HepG2 (cell line): ENCODE data around the gene ARID1A. TPM values are rescaled to one million over a fixed set of nuclear protein-coding genes. Genes with fewer than 3 reads are reported as not detected.

Experiments
- AHR ChIP-seq: IDR thresholded peaks from 2 replicates; pipeline ENCODE4 v1.6.1; 2018; ENCODE audit warnings: missing genetic modification reagents, missing compliant biosample characterization
- DMAP1 ChIP-seq: IDR thresholded peaks from 2 replicates; pipeline ENCODE4 v1.6.1; 2016
- DNMT1 ChIP-seq: sonication (generic); formaldehyde crosslinking; IDR thresholded peaks from 2 replicates; pipeline ENCODE4 v1.5.1; 2020; ENCODE audit warnings: mild to moderate bottlenecking, missing genetic modification reagents
- PHF20 ChIP-seq: sonication (generic); formaldehyde crosslinking; IDR thresholded peaks from 2 replicates; pipeline ENCODE4 v1.5.0; 2020; ENCODE audit warnings: mild to moderate bottlenecking, missing genetic modification reagents
- PHF8 ChIP-seq: sonication (generic); formaldehyde crosslinking; IDR thresholded peaks from 2 replicates; pipeline ENCODE4 v1.5.0; 2020; ENCODE audit warnings: missing genetic modification reagents
- PTBP1 ChIP-seq: fragments of 200-400 bp; formaldehyde crosslinking; IDR thresholded peaks from 2 replicates; pipeline ENCODE4 v1.6.1; 2018; ENCODE audit warnings: low read length, low read depth; ENCODE audit not compliant: poor library complexity, severe bottlenecking
- REL ChIP-seq: sonication (generic); formaldehyde crosslinking; conservative IDR thresholded peaks from 2 replicates; pipeline ENCODE4 v1.8.0; 2022; ENCODE audit warnings: mild to moderate bottlenecking, missing genetic modification reagents, moderate library complexity
- SCMH1 ChIP-seq: sonication (generic); formaldehyde crosslinking; IDR thresholded peaks from 2 replicates; pipeline ENCODE4 v1.9.0; 2021; ENCODE audit warnings: missing genetic modification reagents, mild to moderate bottlenecking, borderline replicate concordance
- SMAD1 ChIP-seq: sonication (generic); formaldehyde crosslinking; IDR thresholded peaks from 2 replicates; pipeline ENCODE4 v1.4.0; 2020; ENCODE audit warnings: missing genetic modification reagents, low read depth, mild to moderate bottlenecking, borderline replicate concordance
- SP5 ChIP-seq: IDR thresholded peaks from 2 replicates; pipeline ENCODE4 v1.6.1; 2016; ENCODE audit warnings: low read depth, borderline replicate concordance
- SPEN ChIP-seq: sonication (generic); formaldehyde crosslinking; IDR thresholded peaks from 2 replicates; pipeline ENCODE4 v1.5.1; 2020; ENCODE audit warnings: low read depth, mild to moderate bottlenecking, missing genetic modification reagents
- TGIF2 ChIP-seq: IDR thresholded peaks from 2 replicates; pipeline ENCODE4 v1.6.1; 2016; ENCODE audit warnings: control low read depth, missing compliant biosample characterization
- ZFY ChIP-seq: sonication (generic); formaldehyde crosslinking; IDR thresholded peaks from 2 replicates; pipeline ENCODE4 v1.4.0; 2020; ENCODE audit warnings: missing genetic modification reagents
- ZNF282 ChIP-seq: fragments of 450-650 bp; IDR thresholded peaks from 2 replicates; pipeline ENCODE4 v1.6.1; 2018; ENCODE audit not compliant: partially characterized antibody
- ZNF501 ChIP-seq: sonication (generic); formaldehyde crosslinking; IDR thresholded peaks from 2 replicates; pipeline ENCODE4 v1.5.1; 2020; ENCODE audit warnings: mild to moderate bottlenecking, moderate library complexity, missing genetic modification reagents
- ZNF543 ChIP-seq: sonication (generic); formaldehyde crosslinking; IDR thresholded peaks from 2 replicates; pipeline ENCODE4 v1.4.0; 2020; ENCODE audit warnings: mild to moderate bottlenecking, missing genetic modification reagents
- ZNF644 ChIP-seq: IDR thresholded peaks from 2 replicates; pipeline ENCODE4 v1.6.1; 2016; ENCODE audit warnings: low read depth
- ZNF772 ChIP-seq: sonication (generic); formaldehyde crosslinking; IDR thresholded peaks from 2 replicates; pipeline ENCODE4 v1.5.0; 2020; ENCODE audit warnings: mild to moderate bottlenecking, missing genetic modification reagents
- polyA plus RNA-seq, 8 experiments: library from polyadenylated mRNA; depleted of rRNA in 3 of 8; stranded (reverse) in 7 of 8; unstranded in 1 of 8; fragments of >200 nt; fragmentation: Illumina TruSeq in 4 of 8; extraction: Trizol in 4 of 8; gene quantifications; 2 replicates each; pipeline versions ENCODE4 v1.2.1 to v1.2.3, GENCODE V29; 2011 to 2016; ENCODE audit warnings: low read depth in 4 of 8, missing spikeins in 1 of 8, mixed read lengths in 1 of 8; ENCODE audit not compliant: insufficient read depth in 1 of 8
- total RNA-seq, 5 experiments: library from RNA; depleted of rRNA; stranded (reverse); fragments of >200 nt; fragmentation: Illumina TruSeq; extraction: Trizol; gene quantifications; 2 replicates each; pipeline ENCODE4 v1.2.3, GENCODE V29; 2016; ENCODE audit warnings: low read depth in 1 of 5
- TF ChIP-seq, protein P1 (sequence below): sonication (generic); formaldehyde crosslinking; conservative IDR thresholded peaks from 2 replicates; pipeline ENCODE4 v1.8.0; 2022; ENCODE audit warnings: mild to moderate bottlenecking, moderate library complexity, missing genetic modification reagents
- TF ChIP-seq, protein P2 (sequence below): sonication (generic); formaldehyde crosslinking; IDR thresholded peaks from 2 replicates; pipeline ENCODE4 v1.4.0; 2020; ENCODE audit warnings: mild to moderate bottlenecking, missing genetic modification reagents
- TF ChIP-seq, protein P3 (sequence below): IDR thresholded peaks from 2 replicates; pipeline ENCODE4 v1.6.1; 2018; ENCODE audit warnings: missing genetic modification reagents
- TF ChIP-seq, protein P4 (sequence below): sonication (generic); formaldehyde crosslinking; IDR thresholded peaks from 2 replicates; pipeline ENCODE4 v1.4.0; 2020; ENCODE audit warnings: missing genetic modification reagents
- TF ChIP-seq, protein P5 (sequence below): sonication (generic); formaldehyde crosslinking; IDR thresholded peaks from 2 replicates; pipeline ENCODE4 v1.5.1; 2020; ENCODE audit warnings: mild to moderate bottlenecking, missing genetic modification reagents, moderate library complexity

Gene ARID1A
- total and polyA plus RNA-seq, 2 of the 13 experiments (the other 11 are each of a cell fraction or from before 2014, with no cell fraction given): 11.9 to 15.9 TPM

DNA sequence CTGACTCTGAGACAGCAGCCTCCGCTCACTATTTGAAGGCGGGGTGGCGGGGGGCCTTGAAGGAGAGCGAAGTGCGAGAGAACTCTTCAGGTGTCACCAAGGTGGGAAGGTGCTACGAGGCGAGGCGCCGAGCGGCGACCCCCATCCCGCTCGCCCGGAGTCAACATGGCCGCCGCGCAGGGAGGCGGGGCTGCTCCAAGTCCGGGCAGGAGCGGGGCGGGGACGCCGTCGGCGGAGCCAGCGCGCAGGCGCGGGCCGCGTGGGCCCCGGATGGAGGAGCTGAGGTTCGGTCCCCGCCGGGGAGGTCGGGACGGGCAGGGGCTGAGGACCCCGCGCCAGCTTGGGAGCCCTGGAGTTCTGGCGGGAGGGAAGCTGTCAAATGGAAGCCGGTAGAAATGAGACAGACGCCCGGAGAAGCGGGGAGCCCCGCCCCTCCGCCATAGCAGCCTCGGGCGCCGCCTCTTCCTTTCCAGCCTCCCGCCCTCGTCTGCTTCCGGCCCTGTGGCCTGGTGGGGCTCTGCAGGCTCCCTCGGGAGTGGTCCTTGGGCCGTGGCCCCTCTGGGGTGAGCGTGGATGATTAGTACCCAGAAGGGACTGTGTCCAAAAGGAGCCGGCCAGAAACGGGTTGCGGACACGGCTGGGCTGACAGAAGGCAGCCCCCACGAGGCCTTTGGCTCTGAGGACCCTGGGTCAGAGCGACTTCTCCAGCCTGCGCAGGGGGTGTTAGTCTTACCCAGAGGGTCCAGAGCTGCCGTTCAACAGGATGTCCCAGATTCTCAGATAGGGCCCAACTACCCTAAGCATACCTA lies 92.1 kb downstream of the ARID1A start, which contains the start of gene PIGV (continued):
- TF ChIP-seq, protein P1, sequence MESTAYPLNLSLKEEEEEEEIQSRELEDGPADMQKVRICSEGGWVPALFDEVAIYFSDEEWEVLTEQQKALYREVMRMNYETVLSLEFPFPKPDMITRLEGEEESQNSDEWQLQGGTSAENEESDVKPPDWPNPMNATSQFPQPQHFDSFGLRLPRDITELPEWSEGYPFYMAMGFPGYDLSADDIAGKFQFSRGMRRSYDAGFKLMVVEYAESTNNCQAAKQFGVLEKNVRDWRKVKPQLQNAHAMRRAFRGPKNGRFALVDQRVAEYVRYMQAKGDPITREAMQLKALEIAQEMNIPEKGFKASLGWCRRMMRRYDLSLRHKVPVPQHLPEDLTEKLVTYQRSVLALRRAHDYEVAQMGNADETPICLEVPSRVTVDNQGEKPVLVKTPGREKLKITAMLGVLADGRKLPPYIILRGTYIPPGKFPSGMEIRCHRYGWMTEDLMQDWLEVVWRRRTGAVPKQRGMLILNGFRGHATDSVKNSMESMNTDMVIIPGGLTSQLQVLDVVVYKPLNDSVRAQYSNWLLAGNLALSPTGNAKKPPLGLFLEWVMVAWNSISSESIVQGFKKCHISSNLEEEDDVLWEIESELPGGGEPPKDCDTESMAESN (CRISPR knock-in tag): 0 out of 2 replicates have a peak, but pooled peaks have one; percentile 59
- TF ChIP-seq, protein P2, sequence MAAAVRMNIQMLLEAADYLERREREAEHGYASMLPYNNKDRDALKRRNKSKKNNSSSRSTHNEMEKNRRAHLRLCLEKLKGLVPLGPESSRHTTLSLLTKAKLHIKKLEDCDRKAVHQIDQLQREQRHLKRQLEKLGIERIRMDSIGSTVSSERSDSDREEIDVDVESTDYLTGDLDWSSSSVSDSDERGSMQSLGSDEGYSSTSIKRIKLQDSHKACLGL (CRISPR knock-in tag): no peak
- TF ChIP-seq ZNF282: no peak
- TF ChIP-seq DMAP1 (CRISPR knock-in tag): peak; percentile 46; the same call in 1 of the 2 replicates
- no peak for TF ChIP-seq PTBP1
- TF ChIP-seq PHF8 (CRISPR knock-in tag): peak; percentile 83
- peak; percentile 87 for TF ChIP-seq ZFY
- TF ChIP-seq REL (CRISPR knock-in tag): peak; percentile 72
- TF ChIP-seq AHR (CRISPR knock-in tag): peak; percentile 41; the same call in 1 of the 2 replicates
- TF ChIP-seq ZNF772 (CRISPR knock-in tag): peak; percentile 16; the same call in 1 of the 2 replicates
- peak; percentile 45; the same call in 1 of the 2 replicates for TF ChIP-seq TGIF2 (CRISPR knock-in tag)
- TF ChIP-seq DNMT1: no peak; the same call in 1 of the 2 replicates
- peak; percentile 79 for TF ChIP-seq SPEN
- TF ChIP-seq SMAD1: 0 out of 2 replicates have a peak, but pooled peaks have one; percentile 22
- TF ChIP-seq ZNF501: peak; percentile 39; the same call in 1 of the 2 replicates
- TF ChIP-seq SP5 (CRISPR knock-in tag): peak; percentile 38; the same call in 1 of the 2 replicates
- TF ChIP-seq SCMH1 (CRISPR knock-in tag): no peak
- TF ChIP-seq ZNF543 (CRISPR knock-in tag): peak; percentile 54; the same call in 1 of the 2 replicates
- TF ChIP-seq, protein P3, sequence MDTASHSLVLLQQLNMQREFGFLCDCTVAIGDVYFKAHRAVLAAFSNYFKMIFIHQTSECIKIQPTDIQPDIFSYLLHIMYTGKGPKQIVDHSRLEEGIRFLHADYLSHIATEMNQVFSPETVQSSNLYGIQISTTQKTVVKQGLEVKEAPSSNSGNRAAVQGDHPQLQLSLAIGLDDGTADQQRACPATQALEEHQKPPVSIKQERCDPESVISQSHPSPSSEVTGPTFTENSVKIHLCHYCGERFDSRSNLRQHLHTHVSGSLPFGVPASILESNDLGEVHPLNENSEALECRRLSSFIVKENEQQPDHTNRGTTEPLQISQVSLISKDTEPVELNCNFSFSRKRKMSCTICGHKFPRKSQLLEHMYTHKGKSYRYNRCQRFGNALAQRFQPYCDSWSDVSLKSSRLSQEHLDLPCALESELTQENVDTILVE: 0 out of 2 replicates have a peak, but pooled peaks have one; percentile 12
- TF ChIP-seq PHF20 (CRISPR knock-in tag): peak; percentile 51; the same call in 1 of the 2 replicates
- TF ChIP-seq, protein P4, sequence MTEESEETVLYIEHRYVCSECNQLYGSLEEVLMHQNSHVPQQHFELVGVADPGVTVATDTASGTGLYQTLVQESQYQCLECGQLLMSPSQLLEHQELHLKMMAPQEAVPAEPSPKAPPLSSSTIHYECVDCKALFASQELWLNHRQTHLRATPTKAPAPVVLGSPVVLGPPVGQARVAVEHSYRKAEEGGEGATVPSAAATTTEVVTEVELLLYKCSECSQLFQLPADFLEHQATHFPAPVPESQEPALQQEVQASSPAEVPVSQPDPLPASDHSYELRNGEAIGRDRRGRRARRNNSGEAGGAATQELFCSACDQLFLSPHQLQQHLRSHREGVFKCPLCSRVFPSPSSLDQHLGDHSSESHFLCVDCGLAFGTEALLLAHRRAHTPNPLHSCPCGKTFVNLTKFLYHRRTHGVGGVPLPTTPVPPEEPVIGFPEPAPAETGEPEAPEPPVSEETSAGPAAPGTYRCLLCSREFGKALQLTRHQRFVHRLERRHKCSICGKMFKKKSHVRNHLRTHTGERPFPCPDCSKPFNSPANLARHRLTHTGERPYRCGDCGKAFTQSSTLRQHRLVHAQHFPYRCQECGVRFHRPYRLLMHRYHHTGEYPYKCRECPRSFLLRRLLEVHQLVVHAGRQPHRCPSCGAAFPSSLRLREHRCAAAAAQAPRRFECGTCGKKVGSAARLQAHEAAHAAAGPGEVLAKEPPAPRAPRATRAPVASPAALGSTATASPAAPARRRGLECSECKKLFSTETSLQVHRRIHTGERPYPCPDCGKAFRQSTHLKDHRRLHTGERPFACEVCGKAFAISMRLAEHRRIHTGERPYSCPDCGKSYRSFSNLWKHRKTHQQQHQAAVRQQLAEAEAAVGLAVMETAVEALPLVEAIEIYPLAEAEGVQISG (CRISPR knock-in tag): peak; percentile 57
- TF ChIP-seq, protein P5, sequence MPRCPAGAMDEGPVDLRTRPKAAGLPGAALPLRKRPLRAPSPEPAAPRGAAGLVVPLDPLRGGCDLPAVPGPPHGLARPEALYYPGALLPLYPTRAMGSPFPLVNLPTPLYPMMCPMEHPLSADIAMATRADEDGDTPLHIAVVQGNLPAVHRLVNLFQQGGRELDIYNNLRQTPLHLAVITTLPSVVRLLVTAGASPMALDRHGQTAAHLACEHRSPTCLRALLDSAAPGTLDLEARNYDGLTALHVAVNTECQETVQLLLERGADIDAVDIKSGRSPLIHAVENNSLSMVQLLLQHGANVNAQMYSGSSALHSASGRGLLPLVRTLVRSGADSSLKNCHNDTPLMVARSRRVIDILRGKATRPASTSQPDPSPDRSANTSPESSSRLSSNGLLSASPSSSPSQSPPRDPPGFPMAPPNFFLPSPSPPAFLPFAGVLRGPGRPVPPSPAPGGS (CRISPR knock-in tag): peak; percentile 40; the same call in 1 of the 2 replicates
- TF ChIP-seq ZNF644 (CRISPR knock-in tag): no peak
